CD4-positive, alpha-beta T cell treated with Interleukin-21 for 1 hour (primary cell): Measurements from ENCODE around the gene ZNF236.

Experiments used
- DNase-seq: peaks from one replicate; pipeline ENCODE4 v3.0.0-alpha.2; 2020

ZNF236 gene

GRCh38 chr18:76821875-76822505 lies 367 bp upstream of the ZNF236 start:
- peak; percentile 74 for DNase-seq

- DNase-seq, result no peak
Measured at GRCh38 chr18:76823161-76823538, 793 bp downstream of the ZNF236 start.

- no peak for DNase-seq
Measured at GRCh38 chr18:76823587-76824011, 1.2 kb downstream of the ZNF236 start.

- no peak for DNase-seq
Measured at GRCh38 chr18:76824145-76824676, 1.9 kb downstream of the ZNF236 start.

GRCh38 chr18:76824754-76825153 lies 2.4 kb downstream of the ZNF236 start:
- DNase-seq, result no peak

- no peak for DNase-seq
Measured at GRCh38 chr18:76827205-76828200, 5.1 kb downstream of the ZNF236 start.

GRCh38 chr18:76834379-76834778 lies 12.0 kb downstream of the ZNF236 start:
- DNase-seq, result no peak

- DNase-seq, result no peak
Measured at GRCh38 chr18:76835380-76835779, 13.0 kb downstream of the ZNF236 start.

- DNase-seq, result no peak
Measured at GRCh38 chr18:76837071-76837470, 14.7 kb downstream of the ZNF236 start.

- DNase-seq, result no peak
Measured at GRCh38 chr18:76838182-76838581, 15.8 kb downstream of the ZNF236 start.

- no peak for DNase-seq
Measured at GRCh38 chr18:76839086-76839794, 16.9 kb downstream of the ZNF236 start.

GRCh38 chr18:76842837-76843530 lies 20.6 kb downstream of the ZNF236 start:
- no peak for DNase-seq

- DNase-seq, result no peak
Measured at GRCh38 chr18:76844144-76844543, 21.8 kb downstream of the ZNF236 start.

- no peak for DNase-seq
Measured at GRCh38 chr18:76844742-76845477, 22.6 kb downstream of the ZNF236 start.

GRCh38 chr18:76846217-76846616 lies 23.9 kb downstream of the ZNF236 start:
- no peak for DNase-seq

- no peak for DNase-seq
Measured at GRCh38 chr18:76847916-76848315, 25.6 kb downstream of the ZNF236 start.

GRCh38 chr18:76850112-76850511 lies 27.8 kb downstream of the ZNF236 start:
- DNase-seq, result no peak

GRCh38 chr18:76855594-76855993 lies 33.2 kb downstream of the ZNF236 start:
- no peak for DNase-seq

- DNase-seq, result no peak
Measured at GRCh38 chr18:76857476-76857875, 35.1 kb downstream of the ZNF236 start.

- peak; percentile 3 for DNase-seq
Measured at GRCh38 chr18:76859474-76860339, 37.4 kb downstream of the ZNF236 start.

GRCh38 chr18:76860411-76860810 lies 38.1 kb downstream of the ZNF236 start:
- DNase-seq, result no peak
